GM12891 (cell line): ENCODE measurements around the gene PIP4K2C.

Source experiments
- POLR2A ChIP-seq: IDR thresholded peaks from 2 replicates; pipeline ENCODE4 v1.6.1; 2011; ENCODE audit warnings: low read depth, low read length, control low read depth
- POU2F2 ChIP-seq: IDR thresholded peaks from 2 replicates; pipeline ENCODE4 v1.6.1; 2011; ENCODE audit warnings: low read depth, mild to moderate bottlenecking, control low read depth, low read length, moderate library complexity
- SPI1 ChIP-seq: IDR thresholded peaks from 2 replicates; pipeline ENCODE4 v1.6.1; 2011; ENCODE audit warnings: low read depth, low read length, control low read depth

- no peak for TF ChIP-seq SPI1
- TF ChIP-seq POLR2A = no peak
- TF ChIP-seq POU2F2 = no peak
These were observed 12.3 kb downstream of the PIP4K2C start for GRCh38 chr12:57603324-57603723.
